GM21447 (cell line): ENCODE measurements around the gene C2orf76.

Source experiments
- ATAC-seq: cut with Tn5 transposase; IDR thresholded peaks from one replicate; pipeline ENCODE4 v1.9.1; 2021; ENCODE audit not compliant: unreplicated experiment

Gene C2orf76

GRCh38 chr2:119266091-119266589 lies 100.5 kb downstream of the C2orf76 start:
- ATAC-seq: no peak

- no peak for ATAC-seq
Measured at GRCh38 chr2:119265693-119266066, 101.0 kb downstream of the C2orf76 start.

- peak; percentile 94 for ATAC-seq
Measured at GRCh38 chr2:119264781-119265692, 101.6 kb downstream of the C2orf76 start.

GRCh38 chr2:119263656-119264055 lies 103.0 kb downstream of the C2orf76 start:
- ATAC-seq: no peak

- no peak for ATAC-seq
Measured at GRCh38 chr2:119263025-119263424, 103.6 kb downstream of the C2orf76 start.

- no peak for ATAC-seq
Measured at GRCh38 chr2:119261493-119262225, 105.0 kb downstream of the C2orf76 start.

- no peak for ATAC-seq
Measured at GRCh38 chr2:119260646-119261492, 105.8 kb downstream of the C2orf76 start.

- ATAC-seq: no peak
Measured at GRCh38 chr2:119259296-119259860, 107.3 kb downstream of the C2orf76 start.

GRCh38 chr2:119257198-119257597 lies 109.4 kb downstream of the C2orf76 start:
- no peak for ATAC-seq

- ATAC-seq: no peak
Measured at GRCh38 chr2:119256582-119256921, 110.1 kb downstream of the C2orf76 start.

- no peak for ATAC-seq
Measured at GRCh38 chr2:119255760-119256581, 110.7 kb downstream of the C2orf76 start.

- ATAC-seq: no peak
Measured at GRCh38 chr2:119254601-119255080, 112.0 kb downstream of the C2orf76 start.

GRCh38 chr2:119253760-119254600 lies 112.7 kb downstream of the C2orf76 start:
- no peak for ATAC-seq

GRCh38 chr2:119253114-119253702 lies 113.4 kb downstream of the C2orf76 start:
- no peak for ATAC-seq
